ENCODE measurements around the gene OTOF. TPM values are rescaled to one million over a fixed set of nuclear protein-coding genes. Genes with fewer than 3 reads are reported as not detected.

OTOF gene
- total RNA-seq, 1 experiment from 2014 or later, result not detected

GRCh38 chr2:26455037-26455669 is 22.8 kb downstream of the OTOF start:
- Histone ChIP-seq H3K27me3 (replicated peaks) (0 out of 2 replicates have a peak, but pooled peaks cover 10% of the 10 kb centered on the region), H3K27ac (no peak overlapping the region), H3K36me3 (no peaks in the 10 kb centered on the region), H3K4me1 (replicated peaks) (no peaks in the 10 kb centered on the region), H3K9me3 (replicated peaks) (no peaks in the 10 kb centered on the region), H3K4me3 (no peak overlapping the region)
- peak in 1 of 2 experiments; percentile 34 for DNase-seq (ENCODE audit: low read depth in 1 of 2, low spot score in 2 of 2)

- Histone ChIP-seq H3K27me3 (replicated peaks) (0 out of 2 replicates have a peak, but pooled peaks cover 11% of the 10 kb centered on the region), H3K4me1 (replicated peaks) (no peaks in the 10 kb centered on the region), H3K4me3 (no peak overlapping the region), H3K36me3 (no peaks in the 10 kb centered on the region), H3K9me3 (replicated peaks) (no peaks in the 10 kb centered on the region), H3K27ac (no peak overlapping the region)
- DNase-seq (ENCODE audit: low read depth in 1 of 2, low spot score in 2 of 2), result peak in 1 of 2 experiments; percentile 24
Measured at GRCh38 chr2:26454561-26455001, 23.3 kb downstream of the OTOF start.

- Histone ChIP-seq H3K4me3 (no peak overlapping the region), H3K36me3 (no peaks in the 10 kb centered on the region), H3K27me3 (replicated peaks) (0 out of 2 replicates have a peak, but pooled peaks cover 11% of the 10 kb centered on the region), H3K9me3 (replicated peaks) (no peaks in the 10 kb centered on the region), H3K27ac (no peak overlapping the region), H3K4me1 (replicated peaks) (no peaks in the 10 kb centered on the region)
- peak in 1 of 2 experiments; percentile 19 for DNase-seq (ENCODE audit: low read depth in 1 of 2, low spot score in 2 of 2)
Measured at GRCh38 chr2:26453421-26454329, 24.2 kb downstream of the OTOF start.

GRCh38 chr2:26451700-26452099 is 26.2 kb downstream of the OTOF start:
- 0 out of 2 replicates have a peak, but pooled peaks cover 6% of the 10 kb centered on the region for H3K27me3 ChIP-seq (replicated peaks)
- no peaks in the 10 kb centered on the region for H3K4me1 ChIP-seq (replicated peaks)
- H3K9me3 ChIP-seq (replicated peaks), result no peaks in the 10 kb centered on the region
- H3K4me3 ChIP-seq, result no peak overlapping the region
- no peak overlapping the region for H3K27ac ChIP-seq
- no peaks in the 10 kb centered on the region for H3K36me3 ChIP-seq
- DNase-seq (ENCODE audit: low read depth in 1 of 2, low spot score in 2 of 2), result no peak

GRCh38 chr2:26450031-26450635 is 27.8 kb downstream of the OTOF start:
- Histone ChIP-seq H3K4me3 (no peak overlapping the region), H3K27me3 (replicated peaks) (0 out of 2 replicates have a peak, but pooled peaks cover 6% of the 10 kb centered on the region), H3K9me3 (replicated peaks) (no peaks in the 10 kb centered on the region), H3K4me1 (replicated peaks) (no peaks in the 10 kb centered on the region), H3K36me3 (no peaks in the 10 kb centered on the region), H3K27ac (no peak overlapping the region)
- no peak for DNase-seq (ENCODE audit: low read depth in 1 of 2, low spot score in 2 of 2)

- no peak overlapping the region for H3K4me3 ChIP-seq
- no peak for DNase-seq (ENCODE audit: low read depth in 1 of 2, low spot score in 2 of 2)
- H3K4me1 ChIP-seq (replicated peaks), result no peaks in the 10 kb centered on the region
- H3K36me3 ChIP-seq, result no peaks in the 10 kb centered on the region
- H3K9me3 ChIP-seq (replicated peaks), result no peaks in the 10 kb centered on the region
- 0 out of 2 replicates have a peak, but pooled peaks cover 6% of the 10 kb centered on the region for H3K27me3 ChIP-seq (replicated peaks)
- no peak overlapping the region for H3K27ac ChIP-seq
Measured at GRCh38 chr2:26449278-26450030, 28.5 kb downstream of the OTOF start.

GRCh38 chr2:26448651-26449050 is 29.3 kb downstream of the OTOF start:
- Histone ChIP-seq H3K9me3 (replicated peaks) (no peaks in the 10 kb centered on the region), H3K4me1 (replicated peaks) (no peaks in the 10 kb centered on the region), H3K27ac (no peak overlapping the region), H3K36me3 (no peaks in the 10 kb centered on the region), H3K27me3 (replicated peaks) (0 out of 2 replicates have a peak, but pooled peaks cover 6% of the 10 kb centered on the region), H3K4me3 (no peak overlapping the region)
- DNase-seq (ENCODE audit: low read depth in 1 of 2, low spot score in 2 of 2), result no peak

GRCh38 chr2:26444236-26444635 is 33.7 kb downstream of the OTOF start:
- H3K27ac ChIP-seq, result no peak overlapping the region
- H3K4me3 ChIP-seq, result no peak overlapping the region
- no peaks in the 10 kb centered on the region for H3K9me3 ChIP-seq (replicated peaks)
- no peaks in the 10 kb centered on the region for H3K36me3 ChIP-seq
- peak in 1 of 2 experiments; percentile 18 for DNase-seq (ENCODE audit: low read depth in 1 of 2, low spot score in 2 of 2)
- H3K4me1 ChIP-seq (replicated peaks), result no peaks in the 10 kb centered on the region
- peaks cover 7% of the 10 kb centered on the region for H3K27me3 ChIP-seq (replicated peaks)

- Histone ChIP-seq H3K27ac (no peak overlapping the region), H3K27me3 (replicated peaks) (peaks cover 11% of the 10 kb centered on the region), H3K9me3 (replicated peaks) (no peaks in the 10 kb centered on the region), H3K36me3 (no peaks in the 10 kb centered on the region), H3K4me3 (no peak overlapping the region), H3K4me1 (replicated peaks) (no peaks in the 10 kb centered on the region)
- DNase-seq (ENCODE audit: low read depth in 1 of 2, low spot score in 2 of 2), result no peak
Measured at GRCh38 chr2:26442707-26443106, 35.2 kb downstream of the OTOF start.

GRCh38 chr2:26442301-26442700 is 35.6 kb downstream of the OTOF start:
- no peaks in the 10 kb centered on the region for H3K9me3 ChIP-seq (replicated peaks)
- no peak for DNase-seq (ENCODE audit: low read depth in 1 of 2, low spot score in 2 of 2)
- H3K4me1 ChIP-seq (replicated peaks), result no peaks in the 10 kb centered on the region
- H3K27ac ChIP-seq, result no peak overlapping the region
- no peaks in the 10 kb centered on the region for H3K36me3 ChIP-seq
- H3K27me3 ChIP-seq (replicated peaks), result peaks cover 11% of the 10 kb centered on the region
- H3K4me3 ChIP-seq, result no peak overlapping the region

- Histone ChIP-seq H3K9me3 (replicated peaks) (no peaks in the 10 kb centered on the region), H3K36me3 (no peaks in the 10 kb centered on the region), H3K27me3 (replicated peaks) (peaks cover 11% of the 10 kb centered on the region), H3K27ac (no peak overlapping the region), H3K4me3 (no peak overlapping the region), H3K4me1 (replicated peaks) (no peaks in the 10 kb centered on the region)
- DNase-seq (ENCODE audit: low read depth in 1 of 2, low spot score in 2 of 2), result no peak
Measured at GRCh38 chr2:26438926-26439325, 39.0 kb downstream of the OTOF start.

- no peak overlapping the region for H3K4me3 ChIP-seq
- H3K27me3 ChIP-seq (replicated peaks), result peaks cover 11% of the 10 kb centered on the region
- DNase-seq (ENCODE audit: low read depth in 1 of 2, low spot score in 2 of 2), result no peak
- H3K9me3 ChIP-seq (replicated peaks), result no peaks in the 10 kb centered on the region
- H3K36me3 ChIP-seq, result no peaks in the 10 kb centered on the region
- no peak overlapping the region for H3K27ac ChIP-seq
- no peaks in the 10 kb centered on the region for H3K4me1 ChIP-seq (replicated peaks)
Measured at GRCh38 chr2:26438526-26438925, 39.4 kb downstream of the OTOF start.

- Histone ChIP-seq H3K9me3 (replicated peaks) (no peaks in the 10 kb centered on the region), H3K27ac (no peak overlapping the region), H3K36me3 (no peaks in the 10 kb centered on the region), H3K4me1 (replicated peaks) (no peaks in the 10 kb centered on the region), H3K4me3 (no peak overlapping the region), H3K27me3 (replicated peaks) (peaks cover 4% of the 10 kb centered on the region; the same call in 1 of the 2 replicates)
- DNase-seq (ENCODE audit: low read depth in 1 of 2, low spot score in 2 of 2), result no peak
Measured at GRCh38 chr2:26435106-26435505, 42.8 kb downstream of the OTOF start.

All from SJSA1 (cell line).